ENCODE results near the gene HOXD4.
A peak's percentile ranks its signal among the peaks of the same experiment; 100 is the strongest.

The HOXD4 gene

GRCh38 chr2:176151442-176152287, at the start of gene HOXD4:
Gene HOXD4 (plus strand): TSS chr2:176151550. CDS start chr2:176151634, 84 bp downstream.
- DNase-seq = peak; percentile 56

- DNase-seq = no peak
Measured at GRCh38 chr2:176101842-176102241, 49.5 kb upstream of the HOXD4 start.

DNA sequence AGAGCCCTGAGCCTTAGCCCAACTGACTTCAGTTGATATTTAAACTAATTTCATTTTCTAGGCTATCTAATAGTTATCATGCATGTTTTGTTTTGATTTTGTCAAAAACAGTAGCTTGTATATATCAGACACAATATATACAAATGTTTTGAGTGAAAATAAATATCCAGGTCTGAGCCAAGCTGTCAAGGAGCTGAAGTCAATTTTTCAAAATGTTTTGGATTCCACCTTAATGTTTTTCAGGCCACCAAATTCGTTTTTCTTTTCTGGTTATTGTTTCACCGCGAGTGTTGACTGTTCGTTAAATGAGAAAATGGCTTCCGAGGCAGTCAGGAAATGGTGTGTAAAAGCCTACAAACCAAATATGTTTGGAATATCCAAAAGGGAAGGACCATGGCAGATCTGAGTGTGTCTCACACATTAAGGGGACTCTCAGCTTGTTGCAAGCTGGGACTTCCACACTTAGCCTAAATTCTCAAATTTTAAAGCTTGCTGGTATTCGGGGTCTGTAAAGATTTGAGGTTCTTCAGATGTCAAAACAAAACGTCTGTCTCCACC, 49.0 kb upstream of the HOXD4 start:
- no peak for DNase-seq

GRCh38 chr2:176103194-176103593, 48.2 kb upstream of the HOXD4 start:
- no peak for DNase-seq

- DNase-seq = no peak
Measured at GRCh38 chr2:176103742-176104315, 47.5 kb upstream of the HOXD4 start.

- peak; percentile 67 for DNase-seq
Measured at GRCh38 chr2:176104316-176105077, 46.9 kb upstream of the HOXD4 start.

- DNase-seq = no peak
Measured at GRCh38 chr2:176105078-176105729, 46.1 kb upstream of the HOXD4 start.

GRCh38 chr2:176105730-176106580, 45.4 kb upstream of the HOXD4 start:
- no peak for DNase-seq

DNA sequence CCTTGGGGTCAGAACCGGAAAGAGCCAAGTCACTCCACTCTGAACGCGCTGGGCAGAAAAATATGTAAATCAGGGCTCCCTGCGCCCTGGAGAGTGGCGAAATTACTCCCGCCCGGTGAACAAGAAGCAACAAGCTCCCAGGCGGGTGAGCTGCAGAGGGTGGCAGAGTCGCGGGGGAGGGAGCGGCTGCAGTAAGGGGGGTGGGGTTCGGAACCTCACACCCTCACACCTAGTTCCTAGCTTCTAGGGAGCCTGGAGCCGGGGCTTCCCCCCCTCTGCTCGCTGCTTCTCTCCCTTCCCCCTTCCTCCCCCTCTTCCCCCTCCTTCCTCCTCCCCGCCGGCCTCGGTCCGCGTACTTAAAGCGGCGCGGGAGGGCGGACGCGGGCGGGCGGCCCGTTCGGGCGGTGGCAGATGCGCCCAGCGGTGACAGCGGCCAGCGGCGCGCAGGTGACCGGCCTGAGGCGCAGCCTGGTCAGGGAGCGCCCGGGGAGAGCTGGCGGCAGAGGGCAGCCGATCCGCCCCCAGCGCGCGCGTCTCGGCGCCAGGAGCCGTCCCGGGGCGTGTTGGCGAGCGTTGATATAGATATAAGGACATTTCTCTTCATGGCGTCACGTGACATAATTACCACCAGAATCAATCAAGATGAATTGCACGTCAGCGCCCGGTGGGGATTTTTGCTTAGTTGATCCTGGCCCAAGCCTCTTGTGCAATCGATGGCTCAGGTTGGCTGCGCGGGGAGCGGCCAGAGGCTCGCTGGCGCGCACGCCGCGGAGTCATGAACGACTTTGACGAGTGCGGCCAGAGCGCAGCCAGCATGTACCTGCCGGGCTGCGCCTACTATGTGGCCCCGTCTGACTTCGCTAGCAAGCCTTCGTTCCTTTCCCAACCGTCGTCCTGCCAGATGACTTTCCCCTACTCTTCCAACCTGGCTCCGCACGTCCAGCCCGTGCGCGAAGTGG, 44.5 kb upstream of the HOXD4 start, which contains the start of gene HOXD11:
Gene HOXD11 (plus strand): TSS at position 700 of the 959 bp plus-strand sequence. CDS start 76 bp downstream, at position 776.
- peak; percentile 81 for DNase-seq

DNA sequence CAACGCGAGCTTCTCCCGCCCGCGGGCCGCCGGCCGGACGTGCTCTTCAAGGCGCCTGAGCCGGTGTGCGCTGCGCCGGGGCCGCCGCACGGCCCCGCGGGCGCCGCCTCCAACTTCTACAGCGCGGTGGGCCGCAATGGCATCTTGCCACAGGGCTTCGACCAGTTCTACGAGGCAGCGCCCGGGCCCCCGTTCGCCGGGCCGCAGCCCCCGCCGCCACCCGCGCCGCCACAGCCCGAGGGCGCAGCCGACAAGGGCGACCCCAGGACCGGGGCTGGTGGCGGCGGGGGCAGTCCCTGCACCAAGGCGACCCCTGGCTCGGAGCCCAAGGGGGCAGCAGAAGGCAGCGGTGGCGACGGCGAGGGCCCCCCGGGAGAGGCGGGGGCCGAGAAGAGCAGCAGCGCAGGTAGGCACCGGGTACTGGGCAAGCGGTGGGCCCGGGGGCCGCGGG, 43.6 kb upstream of the HOXD4 start:
- no peak for DNase-seq

DNA sequence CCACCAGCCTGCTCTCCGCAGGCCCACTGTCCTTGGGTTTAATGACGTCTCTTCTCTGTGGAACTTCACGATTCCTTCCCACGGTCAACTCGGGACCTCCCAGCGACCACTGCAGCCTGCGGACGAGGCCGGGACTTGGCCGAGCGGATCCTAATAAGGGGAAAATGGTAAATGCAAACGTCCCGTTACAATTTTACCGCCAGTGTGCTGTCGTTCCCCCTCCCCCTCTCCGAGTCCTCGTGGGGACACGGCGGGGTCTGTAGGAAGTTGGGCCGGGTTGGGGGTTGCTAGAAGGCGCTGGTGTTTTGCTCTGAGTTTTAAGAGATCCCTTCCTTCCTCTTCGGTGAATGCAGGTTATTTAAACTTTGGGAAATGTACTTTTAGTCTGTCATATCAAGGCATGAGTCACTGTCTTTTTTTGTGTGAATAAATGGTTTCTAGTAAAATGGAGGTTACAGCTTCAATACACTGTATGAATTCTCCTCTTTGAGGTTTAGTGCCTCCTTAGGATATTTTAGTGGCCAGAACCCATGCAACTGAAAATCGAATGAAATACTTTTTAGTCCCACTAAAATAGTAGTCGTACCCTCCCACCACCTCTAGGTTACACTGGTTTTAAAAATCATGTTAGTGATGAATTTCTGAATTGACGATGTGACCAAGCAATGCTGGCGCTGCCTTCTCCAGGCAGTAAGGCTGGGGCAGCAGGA, 42.0 kb upstream of the HOXD4 start:
- DNase-seq = no peak

DNA sequence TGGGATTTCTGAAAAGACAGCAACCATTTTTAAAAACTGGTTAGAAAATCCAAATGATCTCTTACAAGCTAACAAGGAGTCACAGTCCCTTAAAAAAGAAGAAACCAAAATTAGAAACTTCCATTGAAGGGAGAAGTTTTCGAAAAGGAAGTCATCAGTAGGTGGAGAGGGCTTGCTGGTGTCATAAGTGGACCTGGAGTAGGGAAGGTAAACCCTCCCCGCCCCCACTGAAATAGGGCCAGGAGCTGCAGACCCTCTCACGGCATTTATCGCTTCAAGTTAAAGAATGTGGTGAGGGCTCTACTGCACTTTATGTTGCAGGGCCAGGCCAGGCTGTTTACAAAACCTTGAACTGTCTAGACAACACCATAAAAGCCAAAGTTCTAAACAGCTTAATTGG, 41.4 kb upstream of the HOXD4 start:
- no peak for DNase-seq

GRCh38 chr2:176110415-176111308, 40.7 kb upstream of the HOXD4 start:
- no peak for DNase-seq

- peak; percentile 88 for DNase-seq
Measured at GRCh38 chr2:176111309-176111663, 40.1 kb upstream of the HOXD4 start.

- no peak for DNase-seq
Measured at GRCh38 chr2:176111846-176112374, 39.4 kb upstream of the HOXD4 start.

DNA sequence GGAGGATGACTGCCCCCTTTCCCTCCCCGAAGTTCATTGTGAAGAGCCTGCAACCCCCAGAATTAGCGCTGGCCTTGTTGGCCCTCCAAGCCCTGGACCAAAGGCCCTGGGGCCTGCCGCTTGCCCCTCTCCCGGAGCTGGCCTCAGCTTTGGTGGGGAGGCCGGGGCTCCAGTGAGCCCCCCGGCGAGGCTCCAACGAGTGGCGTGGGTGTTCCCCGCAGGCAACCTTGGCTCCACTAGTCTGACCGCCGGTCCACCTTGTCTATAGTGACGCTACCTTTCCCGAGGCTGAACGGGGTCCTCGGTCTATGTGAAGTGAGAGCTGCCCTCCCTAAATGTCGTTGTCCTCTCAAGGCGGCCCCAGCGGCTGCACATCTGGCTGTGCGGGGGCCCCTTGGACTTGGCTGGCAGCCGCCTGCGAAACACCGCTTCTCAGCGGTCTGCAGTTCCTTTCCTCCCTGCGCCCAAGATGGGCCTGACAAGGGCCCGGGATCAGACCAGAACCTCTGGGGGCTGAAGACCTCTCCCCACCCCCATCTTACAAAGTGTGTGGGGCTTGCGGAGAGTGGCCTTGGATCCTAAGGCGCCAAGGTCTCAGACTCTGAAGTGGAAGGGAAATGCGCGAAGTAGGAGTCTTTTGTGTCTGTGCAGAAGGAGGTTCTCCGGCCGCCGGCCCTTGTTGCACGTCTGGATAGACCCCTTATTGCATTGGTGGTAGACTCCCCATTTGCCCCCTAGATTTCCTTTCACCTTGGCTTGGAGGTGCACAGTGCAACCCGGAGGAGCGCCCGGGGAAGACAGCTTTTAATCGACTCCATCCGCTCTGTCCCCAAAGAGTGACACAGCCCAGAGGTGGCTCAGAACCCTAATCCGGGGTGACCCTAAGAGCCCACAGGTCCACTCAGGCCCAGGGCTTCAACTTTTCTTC, 38.7 kb upstream of the HOXD4 start:
- no peak for DNase-seq

All from retina (tissue), 1 donor.